SK-N-MC (cell line): ENCODE data around the gene ANK2.

Source experiments
- EZH2 ChIP-seq: fragments of 200-600 bp; sonication (generic); IDR thresholded peaks from one replicate; pipeline ENCODE4 v1.6.1; 2017; ENCODE audit warnings: antibody characterized with exemption
- FOXP2 ChIP-seq: optimal IDR thresholded peaks from 2 replicates; pipeline ENCODE3; 2011; ENCODE audit warnings: mild to moderate bottlenecking, moderate library complexity; ENCODE audit not compliant: insufficient read depth; ENCODE audit errors: extremely low read length, control extremely low read depth
- POLR2AphosphoS5 ChIP-seq: IDR thresholded peaks from 2 replicates; pipeline ENCODE4 v1.6.1; 2012; ENCODE audit warnings: mild to moderate bottlenecking, low read depth, low read length, borderline replicate concordance

- TF ChIP-seq EZH2 (no peak), POLR2AphosphoS5 (no peak), FOXP2 (no peak)
Observed at GRCh38 chr4:113142351-113142750, 92.9 kb downstream of the ANK2 start.
